K562 (cell line): ENCODE results near the gene EFEMP2. TPM values are rescaled to one million over a fixed set of nuclear protein-coding genes. Genes with fewer than 3 reads are reported as not detected.

Source experiments
- ELF1 ChIP-seq: fragments of 200-800 bp; sonication (Bioruptor generic); IDR thresholded peaks from 2 replicates; pipeline ENCODE4 v1.6.1; 2016; ENCODE audit warnings: missing genetic modification characterization, missing compliant biosample characterization
- HES1 ChIP-seq: fragments of 450-650 bp; IDR thresholded peaks from 2 replicates; pipeline ENCODE4 v1.6.1; 2016; ENCODE audit warnings: low read depth, mild to moderate bottlenecking, moderate library complexity
- HMGXB4 ChIP-seq: sonication (generic); formaldehyde crosslinking; IDR thresholded peaks from 2 replicates; pipeline ENCODE4 v1.8.1; 2023; ENCODE audit warnings: mild to moderate bottlenecking, missing genetic modification reagents
- L3MBTL2 ChIP-seq: fragments of 450-650 bp; IDR thresholded peaks from 2 replicates; pipeline ENCODE4 v1.6.1; 2016; ENCODE audit warnings: mild to moderate bottlenecking, moderate library complexity
- RBM25 ChIP-seq: fragments of 200-400 bp; formaldehyde crosslinking; IDR thresholded peaks from 2 replicates; pipeline ENCODE4 v1.6.1; 2018; ENCODE audit warnings: low read length, low read depth, moderate library complexity; ENCODE audit not compliant: severe bottlenecking
- RREB1 ChIP-seq: fragments of 250-450 bp; sonication (Bioruptor Pico); IDR thresholded peaks from 2 replicates; pipeline ENCODE4 v1.4.0; 2020
- TRIM28 ChIP-seq: fragments of 450-650 bp; IDR thresholded peaks from 2 replicates; pipeline ENCODE4 v1.6.1; 2017
- TSC22D4 ChIP-seq: fragments of 450-650 bp; IDR thresholded peaks from 2 replicates; pipeline ENCODE4 v1.6.1; 2016; ENCODE audit warnings: missing genetic modification characterization, missing biosample characterization, control low read depth
- USF1 ChIP-seq: sonication (generic); formaldehyde crosslinking; IDR thresholded peaks from 2 replicates; pipeline ENCODE4 v1.9.0; 2022; ENCODE audit warnings: mild to moderate bottlenecking, missing genetic modification reagents
- ZNF224 ChIP-seq: sonication (generic); formaldehyde crosslinking; IDR thresholded peaks from 2 replicates; pipeline ENCODE4 v1.8.0; 2022; ENCODE audit warnings: mild to moderate bottlenecking, missing genetic modification reagents
- ZNF239 ChIP-seq: fragments of 250-450 bp; sonication (Bioruptor Pico); IDR thresholded peaks from 2 replicates; pipeline ENCODE4 v1.4.0; 2020; ENCODE audit warnings: mild to moderate bottlenecking
- ZNF764 ChIP-seq: fragments of 250-450 bp; sonication (Bioruptor Pico); IDR thresholded peaks from 2 replicates; pipeline ENCODE4 v1.4.0; 2020; ENCODE audit warnings: low read depth, mild to moderate bottlenecking, moderate library complexity
- polyA plus RNA-seq, 8 experiments: library from polyadenylated mRNA; depleted of rRNA in 4 of 8; stranded (reverse) in 5 of 8; unstranded in 3 of 8; fragments of >200 nt; fragmentation: Nextera tagmentation in 2 of 8; fragmentation: Illumina TruSeq in 1 of 8; extraction: Ambion mirVana in 2 of 8; extraction: Trizol in 1 of 8; gene quantifications; 2 replicates each; pipeline versions ENCODE4 v1.2.1 to v1.2.3, GENCODE V29; 2011 to 2014; ENCODE audit warnings: inconsistent platforms in 1 of 8, missing spikeins in 1 of 8
- total RNA-seq, 7 experiments: library from RNA; depleted of rRNA in 6 of 7; stranded (reverse); fragments of >200 nt in 6 of 7; fragmentation: Illumina TruSeq in 2 of 7; extraction: Trizol in 2 of 7; gene quantifications; 2 replicates each; pipeline versions ENCODE4 v1.2.1 to v1.2.3, GENCODE V29; 2011 to 2021; ENCODE audit warnings: low replicate concordance in 1 of 7
- TF ChIP-seq, protein P1 (sequence below): sonication (generic); formaldehyde crosslinking; IDR thresholded peaks from 2 replicates; pipeline ENCODE4 v1.8.0; 2022; ENCODE audit warnings: missing genetic modification reagents, mild to moderate bottlenecking, borderline replicate concordance
- TF ChIP-seq, protein P2 (sequence below): fragments of 250-450 bp; sonication (Bioruptor Pico); IDR thresholded peaks from 2 replicates; pipeline ENCODE4 v1.5.0; 2022; ENCODE audit warnings: mild to moderate bottlenecking

EFEMP2 gene
- total and polyA plus RNA-seq, 9 of the 15 experiments (the other 6 are each of a cell fraction or from before 2014, with no cell fraction given), result 0.07 to 2.9 (median 0.69) TPM; not detected in 1

DNA sequence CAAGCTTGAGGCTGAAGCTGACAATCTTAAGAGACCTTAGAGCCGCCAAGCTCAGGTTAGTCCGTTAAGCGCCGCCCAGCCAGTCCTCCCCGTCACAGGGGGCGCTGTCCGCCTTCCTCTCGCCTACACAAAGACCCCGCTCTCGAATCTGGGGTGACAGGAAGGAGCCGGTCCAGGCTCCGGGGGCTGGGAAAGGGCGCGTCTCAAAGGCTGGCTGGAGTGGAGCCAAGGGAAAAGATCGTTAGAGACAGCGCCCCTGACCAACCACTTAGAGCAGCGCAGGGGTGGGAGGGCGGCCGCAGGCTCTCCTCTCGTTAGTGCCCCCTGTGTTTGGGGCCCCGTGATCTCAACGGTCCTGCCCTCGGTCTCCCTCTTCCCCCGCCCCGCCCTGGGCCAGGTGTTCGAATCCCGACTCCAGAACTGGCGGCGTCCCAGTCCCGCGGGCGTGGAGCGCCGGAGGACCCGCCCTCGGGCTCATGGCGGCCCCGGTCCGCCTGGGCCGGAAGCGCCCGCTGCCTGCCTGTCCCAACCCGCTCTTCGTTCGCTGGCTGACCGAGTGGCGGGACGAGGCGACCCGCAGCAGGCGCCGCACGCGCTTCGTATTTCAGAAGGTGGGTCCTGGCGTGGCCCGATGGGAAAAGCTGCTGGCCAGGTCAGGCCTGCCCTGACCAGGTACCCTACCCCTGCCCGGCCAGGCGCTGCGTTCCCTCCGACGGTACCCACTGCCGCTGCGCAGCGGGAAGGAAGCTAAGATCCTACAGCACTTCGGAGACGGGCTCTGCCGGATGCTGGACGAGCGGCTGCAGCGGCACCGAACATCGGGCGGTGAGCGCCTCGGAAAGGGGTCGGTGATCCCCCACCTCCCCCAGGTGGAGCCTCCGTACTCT, 12.1 kb downstream of the EFEMP2 start, which contains the start of gene MUS81 (continued):
- TF ChIP-seq L3MBTL2 (no peak; the same call in 1 of the 2 replicates), ZNF764 (CRISPR knock-in tag) (0 out of 2 replicates have a peak, but pooled peaks have one; percentile 48), USF1 (CRISPR knock-in tag) (peak; percentile 60), HMGXB4 (CRISPR knock-in tag) (no peak; the same call in 1 of the 2 replicates), RREB1 (CRISPR knock-in tag) (no peak; the same call in 1 of the 2 replicates), ZNF224 (no peak), ELF1 (peak; percentile 70; the same call in 1 of the 2 replicates), TRIM28 (no peak; the same call in 1 of the 2 replicates), ZNF239 (CRISPR knock-in tag) (no peak), HES1 (no peak), RBM25 (no peak), TSC22D4 (tag) (no peak)
- TF ChIP-seq, protein P1, sequence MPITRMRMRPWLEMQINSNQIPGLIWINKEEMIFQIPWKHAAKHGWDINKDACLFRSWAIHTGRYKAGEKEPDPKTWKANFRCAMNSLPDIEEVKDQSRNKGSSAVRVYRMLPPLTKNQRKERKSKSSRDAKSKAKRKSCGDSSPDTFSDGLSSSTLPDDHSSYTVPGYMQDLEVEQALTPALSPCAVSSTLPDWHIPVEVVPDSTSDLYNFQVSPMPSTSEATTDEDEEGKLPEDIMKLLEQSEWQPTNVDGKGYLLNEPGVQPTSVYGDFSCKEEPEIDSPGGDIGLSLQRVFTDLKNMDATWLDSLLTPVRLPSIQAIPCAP (CRISPR knock-in tag), result no peak; the same call in 1 of the 2 replicates
- TF ChIP-seq, protein P2, sequence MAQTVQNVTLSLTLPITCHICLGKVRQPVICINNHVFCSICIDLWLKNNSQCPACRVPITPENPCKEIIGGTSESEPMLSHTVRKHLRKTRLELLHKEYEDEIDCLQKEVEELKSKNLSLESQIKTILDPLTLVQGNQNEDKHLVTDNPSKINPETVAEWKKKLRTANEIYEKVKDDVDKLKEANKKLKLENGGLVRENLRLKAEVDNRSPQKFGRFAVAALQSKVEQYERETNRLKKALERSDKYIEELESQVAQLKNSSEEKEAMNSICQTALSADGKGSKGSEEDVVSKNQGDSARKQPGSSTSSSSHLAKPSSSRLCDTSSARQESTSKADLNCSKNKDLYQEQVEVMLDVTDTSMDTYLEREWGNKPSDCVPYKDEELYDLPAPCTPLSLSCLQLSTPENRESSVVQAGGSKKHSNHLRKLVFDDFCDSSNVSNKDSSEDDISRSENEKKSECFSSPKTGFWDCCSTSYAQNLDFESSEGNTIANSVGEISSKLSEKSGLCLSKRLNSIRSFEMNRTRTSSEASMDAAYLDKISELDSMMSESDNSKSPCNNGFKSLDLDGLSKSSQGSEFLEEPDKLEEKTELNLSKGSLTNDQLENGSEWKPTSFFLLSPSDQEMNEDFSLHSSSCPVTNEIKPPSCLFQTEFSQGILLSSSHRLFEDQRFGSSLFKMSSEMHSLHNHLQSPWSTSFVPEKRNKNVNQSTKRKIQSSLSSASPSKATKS (CRISPR knock-in tag), result no peak
